Gastroesophageal sphincter (tissue), 4 donors: ENCODE measurements around the gene FLT3. TPM values are rescaled to one million over a fixed set of nuclear protein-coding genes. Genes with fewer than 3 reads are reported as not detected.
A peak's percentile ranks its signal among the peaks of the same experiment; 100 is the strongest.

Experiments
- ATAC-seq: fragments of 150-250 bp; one replicate; pipeline ENCODE4 v1.9.1; 2016; ENCODE audit warnings: mild to moderate bottlenecking, moderate library complexity
- H3K27ac ChIP-seq, 4 donors: fragments of 200-600 bp; sonication (generic) in 3 of 4; 1 replicate in 3 of 4; 2 replicates in 1 of 4; pipeline ENCODE4 v1.5.1; 2016 to 2019
- H3K27me3 ChIP-seq: fragments of 200-600 bp; sonication (generic); one replicate; pipeline ENCODE4 v1.5.1; 2019
- H3K36me3 ChIP-seq, 2 donors: fragments of 200-600 bp; sonication (generic); one replicate each; pipeline ENCODE4 v1.5.1; 2019; ENCODE audit warnings: control low read depth in 1 of 2
- H3K4me1 ChIP-seq, 3 donors: fragments of 200-600 bp; sonication (generic); 1 replicate in 2 of 3; 2 replicates in 1 of 3; pipeline ENCODE4 v1.5.1; 2016 to 2019; ENCODE audit warnings: control low read depth in 2 of 3
- H3K4me3 ChIP-seq, 2 donors: fragments of 200-600 bp; sonication (generic); one replicate each; pipeline ENCODE4 v1.5.1; 2019; ENCODE audit warnings: mild to moderate bottlenecking in 1 of 2, moderate library complexity in 1 of 2
- H3K9me3 ChIP-seq, 3 donors: fragments of 200-600 bp; sonication (generic); one replicate each; pipeline ENCODE4 v1.5.1; 2017 to 2019; ENCODE audit warnings: control low read depth in 2 of 3
- CTCF ChIP-seq, 4 experiments: fragments of 200-600 bp in 2 of 4; fragments of 450-650 bp in 2 of 4; sonication (generic) in 1 of 4; IDR thresholded peaks; one replicate each; pipeline ENCODE4 v1.5.1; 2017 to 2019; ENCODE audit warnings: antibody characterized with exemption in 4 of 4, mild to moderate bottlenecking in 2 of 4, moderate library complexity in 2 of 4
- EP300 ChIP-seq: sonication (generic); formaldehyde crosslinking; IDR thresholded peaks from one replicate; pipeline ENCODE4 v1.6.1; 2017; ENCODE audit warnings: antibody characterized with exemption, mild to moderate bottlenecking
- POLR2A ChIP-seq, 2 donors: fragments of 450-650 bp; IDR thresholded peaks; one replicate each; pipeline ENCODE4 v1.6.1; 2017; ENCODE audit warnings: antibody characterized with exemption in 2 of 2, mild to moderate bottlenecking in 2 of 2, moderate library complexity in 1 of 2
- POLR2AphosphoS5 ChIP-seq: sonication (generic); formaldehyde crosslinking; IDR thresholded peaks from one replicate; pipeline ENCODE4 v1.6.1; 2017; ENCODE audit warnings: antibody characterized with exemption
- WGBS, 2 donors: methylation state at CpG; one replicate each; pipeline ENCODE4 v1.1.5; 2018; ENCODE audit warnings: low coverage in 1 of 2; 5-methylcytosine and 5-hydroxymethylcytosine counted together
- total RNA-seq, 4 donors: library from RNA; depleted of rRNA; stranded (reverse); fragments of >200 nt; gene quantifications; one replicate each; pipeline ENCODE4 v1.1.0, GENCODE V29; 2016

The FLT3 gene
- total RNA-seq, 4 donors from 2014 or later = 0.46 to 1.1 (median 0.62) TPM

DNA sequence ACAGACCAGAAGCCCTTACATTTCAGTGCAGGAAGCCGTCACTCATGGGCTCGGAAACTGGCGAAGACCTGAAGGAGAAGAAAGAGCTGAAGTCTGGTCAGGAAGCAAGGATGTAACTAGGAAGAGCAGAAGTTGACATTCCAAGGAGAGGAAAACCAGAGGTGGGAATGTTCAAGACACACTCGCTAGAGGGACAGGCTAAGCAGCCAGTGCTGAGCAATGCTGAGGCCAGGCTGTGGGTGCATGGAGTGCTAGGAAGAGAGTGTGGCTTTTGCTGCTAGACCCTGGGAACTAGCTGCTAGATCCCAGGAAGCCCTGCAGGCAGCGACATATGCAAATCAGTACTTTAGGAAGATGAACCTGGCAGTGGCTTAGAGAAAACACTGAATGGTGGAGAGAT, 99.8 kb downstream of the FLT3 start:
- no peaks in the 10 kb centered on the region for H3K36me3 ChIP-seq
- no peaks in the 10 kb centered on the region for H3K4me1 ChIP-seq
- no peak for ATAC-seq
- TF ChIP-seq POLR2AphosphoS5 (no peak), EP300 (no peak), POLR2A (IDR thresholded peaks at IDR 0.05) (no peak), CTCF (IDR thresholded peaks at IDR 0.05) (no peak)
- H3K27me3 ChIP-seq = no peaks in the 10 kb centered on the region
- 33 to 36% methylated on average over 4 to 5 of the region's 5 CpGs for WGBS, 2 donors
- H3K4me3 ChIP-seq = no peak overlapping the region
- H3K27ac ChIP-seq = no peak overlapping the region
- no peaks in the 10 kb centered on the region for H3K9me3 ChIP-seq

DNA sequence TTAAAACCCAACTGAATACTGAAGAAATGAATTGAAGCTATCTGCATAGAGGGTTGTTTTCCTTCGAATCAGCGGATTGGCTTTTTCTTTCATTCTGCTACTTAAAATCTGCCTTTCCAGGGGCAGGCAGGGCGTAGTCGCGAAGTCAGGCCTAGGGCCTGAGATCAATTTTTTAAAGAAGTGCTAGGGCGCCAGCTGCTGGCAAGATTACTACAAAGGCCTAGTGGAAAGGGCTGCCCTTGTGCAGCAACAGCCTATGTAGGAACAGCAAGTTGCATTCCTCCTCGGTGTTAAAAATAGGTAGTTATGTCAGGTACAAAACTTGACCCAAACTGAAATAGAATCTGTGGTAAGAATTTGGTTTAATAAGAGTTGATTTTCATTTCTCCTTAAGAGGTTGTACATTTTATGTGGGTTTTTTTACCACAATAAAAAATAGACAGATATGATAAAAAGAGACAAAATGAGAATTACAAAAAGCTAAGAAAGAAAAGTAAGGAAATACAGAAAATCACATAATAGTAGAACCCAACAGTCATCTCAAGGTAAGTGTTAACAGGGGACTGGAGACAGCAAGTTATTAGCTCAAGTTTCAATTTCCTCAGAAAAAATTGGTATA, 102.4 kb downstream of the FLT3 start:
- no peaks in the 10 kb centered on the region for H3K9me3 ChIP-seq
- H3K27me3 ChIP-seq = no peaks in the 10 kb centered on the region
- peak; percentile 36 for ATAC-seq
- TF ChIP-seq POLR2A (IDR thresholded peaks at IDR 0.05) = no peak
- no peak for TF ChIP-seq EP300
- no peak for TF ChIP-seq POLR2AphosphoS5
- TF ChIP-seq CTCF (IDR thresholded peaks at IDR 0.05) = peak in 2 of 4 experiments; percentile 11 to 23
- H3K4me3 ChIP-seq = no peak overlapping the region
- H3K36me3 ChIP-seq = no peaks in the 10 kb centered on the region
- WGBS, 2 donors = 37 to 60% methylated on average over 6 to 7 of the region's 7 CpGs
- no peaks in the 10 kb centered on the region for H3K4me1 ChIP-seq
- no peak overlapping the region for H3K27ac ChIP-seq

- H3K27me3 ChIP-seq = peaks cover 47% of the 10 kb centered on the region
- TF ChIP-seq CTCF (IDR thresholded peaks at IDR 0.05) (no peak), POLR2A (IDR thresholded peaks at IDR 0.05) (no peak), POLR2AphosphoS5 (no peak), EP300 (no peak)
- no peak for ATAC-seq
- H3K36me3 ChIP-seq = no peaks in the 10 kb centered on the region
- H3K27ac ChIP-seq = no peak overlapping the region
- 70% methylated on average over 3 of the region's 6 CpGs; no CpG with 5 or more reads in 1 of the 2 donors for WGBS, 2 donors
- H3K9me3 ChIP-seq = no peaks in the 10 kb centered on the region
- no peaks in the 10 kb centered on the region for H3K4me1 ChIP-seq
- no peak overlapping the region for H3K4me3 ChIP-seq
These were observed 108.5 kb downstream of the FLT3 start for GRCh38 chr13:27991881-27992280.

DNA sequence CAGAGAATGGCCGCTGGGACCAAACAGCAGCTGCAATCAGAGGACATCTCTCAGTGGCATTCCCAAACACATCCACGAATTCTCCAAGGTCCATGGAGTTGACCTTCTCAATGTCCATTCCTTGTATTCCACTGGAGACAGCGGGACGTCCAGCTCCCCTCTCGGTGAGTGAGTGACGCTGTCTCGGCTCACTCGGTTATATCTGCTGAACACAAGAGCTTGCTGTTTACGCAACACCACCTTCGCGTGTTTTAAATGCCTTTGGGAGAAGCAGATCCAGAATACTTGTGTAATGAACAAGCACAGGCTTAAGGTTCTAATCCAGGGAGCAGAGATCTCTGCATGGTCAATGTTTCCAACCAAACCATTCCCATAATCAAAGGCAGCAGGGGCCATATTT, 111.9 kb downstream of the FLT3 start, which contains the start of gene URAD:
TSS of gene URAD (minus strand) at position 174 of the 400 bp plus-strand sequence. CDS start at position 118, 56 bp downstream.
- ATAC-seq = no peak
- 71 to 72% methylated on average over 8 to 11 of the region's 11 CpGs for WGBS, 2 donors
- Histone ChIP-seq H3K4me1 (no peaks in the 10 kb centered on the region), H3K27ac (no peak within 1 kb of the TSS), H3K27me3 (peaks cover 81% of the 10 kb centered on the region), H3K9me3 (no peaks in the 10 kb centered on the region), H3K36me3 (no peaks in the 10 kb centered on the region), H3K4me3 (no peak within 1 kb of the TSS)
- no peak for TF ChIP-seq POLR2A (IDR thresholded peaks at IDR 0.05)
- no peak for TF ChIP-seq CTCF (IDR thresholded peaks at IDR 0.05)
- TF ChIP-seq EP300 = no peak
- TF ChIP-seq POLR2AphosphoS5 = no peak

DNA sequence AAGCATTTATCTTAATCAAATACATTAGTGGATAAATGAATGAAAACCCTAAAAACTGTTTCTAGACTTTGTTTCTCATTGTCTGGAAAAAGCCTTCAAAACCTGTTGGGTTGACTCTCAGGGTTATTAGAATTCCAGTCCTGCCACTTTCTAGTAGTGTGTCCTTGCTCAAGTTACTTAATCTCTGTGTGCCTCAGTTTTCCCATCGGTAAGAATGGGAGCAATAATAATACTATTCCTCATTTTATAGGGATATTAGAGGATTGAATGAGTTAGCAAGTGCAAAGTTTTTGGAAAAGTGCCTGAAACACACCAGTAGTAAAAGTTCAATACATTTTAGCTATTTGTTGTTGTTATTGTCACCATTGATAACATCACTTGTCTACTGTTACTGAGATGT, 114.8 kb downstream of the FLT3 start:
- WGBS, 2 donors = 95 to 100% methylated on average over 1 of the region's 1 CpG
- Histone ChIP-seq H3K9me3 (no peaks in the 10 kb centered on the region), H3K4me1 (peaks cover 0 to 2% (median 0%) of the 10 kb centered on the region in 3 donors), H3K4me3 (no peak overlapping the region), H3K27ac (no peak overlapping the region), H3K27me3 (peaks cover 98% of the 10 kb centered on the region), H3K36me3 (no peaks in the 10 kb centered on the region)
- TF ChIP-seq POLR2AphosphoS5 (no peak), EP300 (no peak), POLR2A (IDR thresholded peaks at IDR 0.05) (no peak), CTCF (IDR thresholded peaks at IDR 0.05) (no peak)
- ATAC-seq = no peak
